Measurements from ENCODE around the gene GPC5.
"Not testable (repeated sequence)": the region's sequence is repeated elsewhere in the genome, so short reads cannot be mapped to it uniquely, and the experiment has no call there.

The GPC5 gene

DNA sequence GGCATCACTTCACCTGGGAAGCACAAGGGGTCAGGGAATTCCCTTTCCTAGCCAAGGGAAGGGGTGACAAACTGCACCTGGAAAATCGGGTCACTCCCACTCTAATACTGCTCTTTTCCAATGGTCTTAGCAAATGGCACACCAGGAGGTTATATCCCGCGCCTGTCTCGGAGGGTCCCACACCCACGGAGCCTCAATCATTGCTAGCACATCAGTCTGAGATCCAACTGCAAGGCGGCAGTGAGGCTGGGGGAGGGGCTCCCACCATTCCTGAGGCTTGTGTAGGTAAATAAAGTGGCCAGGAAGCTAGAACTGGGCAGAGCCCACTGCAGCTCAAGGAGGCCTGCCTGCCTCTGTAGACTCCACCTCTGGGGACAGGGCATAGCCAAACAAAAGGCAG is 1118.5 kb downstream of the GPC5 start:
- DNase-seq = not testable (repeated sequence)

DNA sequence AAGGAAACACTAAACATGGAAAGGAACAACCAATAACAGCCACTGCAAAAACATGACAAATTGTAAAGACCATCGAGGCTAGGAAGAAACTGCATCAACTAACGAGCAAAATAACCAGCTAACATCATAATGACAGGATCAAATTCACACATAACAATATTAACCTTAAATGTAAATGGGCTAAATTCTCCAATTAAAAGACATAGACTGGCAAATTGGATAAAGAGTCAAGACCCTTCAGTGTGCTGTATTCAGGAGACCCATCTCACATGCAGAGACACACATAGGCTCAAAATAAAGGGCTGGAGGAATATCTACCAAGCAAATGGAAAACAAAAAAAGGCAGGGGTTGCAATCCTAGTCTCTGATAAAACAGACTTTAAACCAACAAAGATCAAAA is 1120.2 kb downstream of the GPC5 start:
- not testable (repeated sequence) for DNase-seq

DNA sequence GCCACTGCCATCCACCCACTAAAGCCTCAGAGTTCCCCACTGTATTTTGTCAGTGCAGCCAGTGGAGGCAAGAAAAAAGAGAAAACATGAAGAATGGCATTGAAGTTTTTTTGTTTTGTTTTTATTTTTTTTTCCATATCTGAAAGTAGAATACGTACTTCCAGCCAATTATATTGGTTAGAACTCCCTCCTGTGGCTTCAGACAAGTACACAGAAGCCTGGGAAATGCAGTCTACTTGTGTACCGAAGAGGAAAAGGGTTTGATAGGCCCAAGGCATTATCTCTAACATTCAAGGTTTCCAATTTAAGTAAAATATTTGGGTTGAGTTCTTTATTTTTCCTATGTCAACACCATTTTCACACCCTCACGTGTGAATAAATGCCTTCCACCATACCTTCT is 1131.9 kb downstream of the GPC5 start:
- no peak for DNase-seq

DNA sequence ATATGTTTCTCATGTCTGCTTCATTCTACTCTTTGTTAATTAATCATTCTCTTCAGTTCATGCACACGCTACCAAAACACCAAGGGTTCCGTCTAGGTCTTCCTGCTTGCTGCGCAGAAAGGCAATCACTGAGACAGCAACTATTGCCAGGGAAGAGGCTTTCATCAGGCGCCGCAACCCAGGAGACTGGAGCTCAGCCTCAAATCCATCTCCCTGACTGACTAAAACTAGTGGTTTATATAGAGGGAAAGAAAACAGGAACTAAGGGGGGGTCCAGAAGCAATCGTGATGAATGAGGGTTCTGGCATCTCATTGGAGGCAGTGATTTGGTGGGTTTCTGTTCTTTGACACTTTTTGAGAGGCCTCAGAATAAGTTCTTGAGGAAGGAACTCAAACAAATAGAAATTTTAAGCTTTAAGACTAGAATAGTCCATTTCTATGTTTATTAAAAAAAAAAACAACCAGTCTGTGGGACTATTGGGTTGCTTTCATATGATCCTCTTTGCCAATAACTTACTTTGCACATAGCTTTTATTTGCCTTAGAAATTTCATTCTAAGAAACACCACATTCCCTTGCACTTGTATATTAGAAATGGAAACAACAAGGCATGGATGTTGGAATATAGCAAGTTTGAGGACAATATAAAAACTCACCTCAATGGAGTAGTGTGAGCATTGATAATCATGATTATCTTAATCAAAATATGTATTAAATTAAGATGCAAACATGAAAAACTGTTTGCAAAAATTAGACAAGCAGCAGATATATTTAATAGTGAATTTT is 1137.0 kb downstream of the GPC5 start:
- no peak for DNase-seq

DNA sequence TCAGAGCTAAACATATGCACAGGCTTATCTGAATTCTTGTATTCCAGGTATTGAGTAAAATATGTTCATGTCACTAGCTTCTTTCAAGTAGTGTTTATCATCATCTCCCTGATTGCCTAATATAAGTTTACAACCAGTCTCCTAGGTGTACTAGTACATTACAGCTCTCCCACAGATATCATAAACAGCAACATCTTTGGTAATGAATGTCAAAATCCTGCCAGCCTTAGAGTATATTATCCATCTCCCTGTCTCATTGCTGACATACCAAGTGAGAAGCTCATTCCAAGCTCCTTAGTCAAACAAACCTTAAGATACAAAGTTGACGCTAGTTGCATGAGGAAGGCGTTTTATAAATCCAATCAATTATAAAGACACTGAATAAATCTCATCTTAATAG is 1139.0 kb downstream of the GPC5 start:
- no peak for DNase-seq

DNA sequence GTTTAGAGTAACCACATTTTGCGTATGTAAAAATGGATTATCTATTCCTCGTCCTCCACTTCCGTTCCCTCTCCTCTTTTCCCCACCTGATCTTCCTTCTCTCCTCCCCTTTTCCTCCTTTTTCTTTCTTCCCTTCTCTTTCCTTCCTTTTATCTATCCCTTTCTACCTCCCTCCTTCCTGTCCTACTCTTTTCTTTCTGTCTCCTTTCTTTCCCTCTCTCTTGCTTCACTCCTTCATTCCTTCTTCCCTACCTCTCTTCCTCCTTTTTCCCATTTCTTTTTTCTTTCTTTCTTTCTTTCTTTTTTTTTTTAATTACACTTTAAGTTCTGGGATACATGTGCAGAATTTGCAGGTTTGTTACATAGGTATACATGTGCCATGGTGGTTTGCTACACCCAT is 1139.7 kb downstream of the GPC5 start:
- DNase-seq = no peak

DNA sequence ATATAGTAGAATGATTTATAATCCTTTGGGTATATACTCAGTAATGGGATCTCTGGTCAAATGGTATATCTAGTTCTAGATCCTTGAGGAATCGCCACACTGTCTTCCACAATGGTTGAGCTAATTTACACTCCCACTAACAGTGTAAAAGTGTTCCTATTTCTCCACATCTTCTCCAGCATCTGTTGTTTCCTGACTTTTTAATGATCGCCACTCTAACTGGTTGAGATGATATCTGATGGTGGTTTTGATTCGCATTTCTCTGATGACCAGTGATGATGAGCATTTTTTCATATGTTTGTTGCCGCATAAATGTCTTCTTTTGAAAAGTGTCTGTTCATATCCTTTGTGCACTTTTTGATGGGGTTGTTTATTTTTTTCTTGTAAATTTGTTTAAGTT is 1140.7 kb downstream of the GPC5 start:
- DNase-seq = not testable (repeated sequence)

DNA sequence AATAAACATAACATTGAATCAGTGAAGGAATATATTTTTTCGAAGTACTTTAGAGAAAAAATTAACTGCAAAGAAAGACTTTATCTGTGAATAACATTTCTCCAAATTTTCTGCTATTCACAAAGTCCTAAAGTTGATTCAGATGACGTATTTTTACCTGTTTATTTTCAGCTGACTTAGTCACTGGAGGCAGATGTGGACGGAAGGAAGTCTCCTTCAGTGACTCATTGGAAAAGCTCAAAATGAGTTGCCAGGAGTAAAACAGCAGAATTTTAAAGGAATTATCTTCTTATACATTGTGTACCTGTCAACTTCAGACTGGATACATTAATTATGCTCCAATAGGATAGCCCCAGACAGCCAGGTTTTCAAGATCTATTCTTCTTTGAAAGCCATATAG is 1148.8 kb downstream of the GPC5 start:
- no peak for DNase-seq

DNA sequence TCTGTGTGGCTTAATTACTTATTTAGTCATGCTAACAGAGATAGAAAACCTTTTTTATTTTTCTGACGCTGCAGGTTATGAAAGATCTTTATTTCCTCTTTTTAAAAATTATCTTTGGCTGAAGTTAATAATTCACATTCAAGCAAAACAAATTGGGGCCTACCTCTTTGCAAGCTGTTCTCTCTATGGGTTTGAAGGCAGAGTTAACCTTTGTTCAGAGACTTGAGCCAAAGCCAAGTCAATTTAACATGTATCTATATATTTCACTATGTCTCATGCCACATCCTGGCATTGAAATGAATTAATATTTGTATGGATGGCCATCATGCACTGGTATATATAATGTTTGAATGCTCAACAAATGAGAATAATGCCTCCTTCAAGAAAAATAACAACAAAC is 1150.9 kb downstream of the GPC5 start:
- no peak for DNase-seq

DNA sequence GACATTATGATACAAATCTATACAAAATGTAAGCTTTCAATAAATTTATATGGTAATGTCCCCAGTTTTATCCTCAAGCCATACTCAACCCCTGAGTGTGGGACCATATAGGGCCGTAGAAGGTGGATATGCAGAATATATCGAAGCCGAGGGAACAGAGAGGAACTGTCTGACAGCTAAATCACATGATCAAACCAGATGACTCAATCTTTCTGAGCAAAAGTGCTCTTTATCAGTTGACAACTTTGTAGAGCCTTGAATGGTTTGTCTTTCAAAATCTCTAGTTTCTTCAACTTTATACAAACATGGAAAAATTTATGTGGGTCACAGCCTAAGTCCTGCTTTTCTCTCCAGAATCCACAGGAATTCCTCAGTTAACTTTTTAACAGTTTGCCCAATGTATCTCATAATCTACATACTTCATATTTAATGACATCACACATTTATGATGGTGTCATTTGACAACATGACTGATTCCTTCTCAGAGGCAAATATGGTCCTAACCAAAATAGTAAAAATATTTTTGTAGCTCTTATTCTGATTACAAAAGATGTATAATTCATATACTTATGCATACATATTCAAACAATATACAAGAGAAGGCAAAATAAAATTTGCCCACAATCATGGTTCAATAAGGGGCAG is 1155.2 kb downstream of the GPC5 start:
- no peak for DNase-seq

DNA sequence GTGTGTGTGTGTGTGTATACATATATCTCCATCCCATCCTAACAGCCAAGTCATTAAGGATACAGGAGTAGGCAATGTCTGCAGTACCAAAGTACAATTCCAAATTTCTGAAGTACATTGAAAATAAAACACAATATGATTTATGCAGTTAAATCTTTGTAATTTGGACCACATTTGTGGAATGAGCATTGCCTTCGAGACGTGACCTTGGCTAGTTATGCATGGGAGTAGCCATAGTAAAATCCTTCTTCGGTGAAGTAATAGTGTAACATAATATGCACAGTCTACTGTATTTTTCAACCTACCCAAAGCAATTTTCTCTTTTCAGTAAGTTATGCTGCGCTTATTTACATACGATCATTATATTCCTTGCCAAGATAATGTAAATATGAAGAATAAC is 1162.5 kb downstream of the GPC5 start:
- no peak for DNase-seq

DNA sequence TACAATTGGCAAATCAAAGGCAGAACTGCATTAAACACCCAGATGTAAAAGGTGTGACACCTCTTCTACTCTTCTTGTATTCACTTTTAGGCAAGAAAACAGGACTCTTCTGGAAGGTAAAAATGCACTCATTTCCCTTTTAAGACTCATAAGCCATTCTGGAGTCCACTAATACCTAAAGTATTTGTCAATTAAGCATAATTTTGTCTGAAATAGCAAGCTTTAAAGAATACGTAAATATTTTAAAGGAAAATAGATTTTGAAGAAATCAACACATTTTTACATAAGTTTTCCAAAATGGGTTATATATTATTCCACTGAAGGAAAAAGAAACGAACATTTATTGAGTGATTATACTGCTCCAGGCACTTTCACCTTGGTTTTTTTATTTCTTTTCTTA is 1166.5 kb downstream of the GPC5 start:
- DNase-seq = no peak

DNA sequence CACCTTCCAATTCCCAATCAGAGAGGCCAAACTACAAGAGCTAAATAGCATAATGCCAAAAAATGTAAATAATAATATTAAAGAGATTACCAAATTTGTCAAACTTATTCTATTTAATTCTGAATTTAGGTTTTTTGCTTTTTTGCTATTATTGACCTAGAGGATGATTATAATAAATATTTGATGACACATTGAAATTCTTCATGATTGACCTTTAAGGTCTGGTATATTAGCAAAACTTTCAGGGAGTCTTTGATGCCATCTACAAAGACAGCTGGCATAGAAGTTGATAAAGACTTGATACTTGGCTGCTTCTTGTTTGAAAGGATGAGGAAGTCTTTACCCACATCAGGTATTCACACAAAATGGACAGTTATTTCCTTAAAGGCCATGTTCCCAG is 1168.3 kb downstream of the GPC5 start:
- no peak for DNase-seq

DNA sequence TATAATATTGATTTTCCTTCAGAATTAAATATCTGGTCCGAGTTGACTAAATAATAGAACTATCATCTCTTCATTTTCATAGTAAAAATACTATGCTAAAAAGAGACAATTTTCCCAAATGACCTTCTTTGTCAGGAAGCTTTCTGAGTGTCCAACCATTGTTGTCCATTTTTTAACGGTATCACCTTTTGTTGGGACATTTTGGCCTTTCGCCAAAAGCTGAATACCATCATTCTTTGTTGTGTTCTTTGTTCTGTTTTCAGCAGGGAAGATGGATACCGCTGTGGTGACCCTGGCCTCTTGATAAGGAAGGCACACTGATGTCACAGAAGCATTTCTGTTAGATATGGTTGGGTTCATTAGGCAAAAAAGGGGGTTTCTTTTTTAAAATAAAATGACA is 1173.8 kb downstream of the GPC5 start:
- DNase-seq = no peak

DNA sequence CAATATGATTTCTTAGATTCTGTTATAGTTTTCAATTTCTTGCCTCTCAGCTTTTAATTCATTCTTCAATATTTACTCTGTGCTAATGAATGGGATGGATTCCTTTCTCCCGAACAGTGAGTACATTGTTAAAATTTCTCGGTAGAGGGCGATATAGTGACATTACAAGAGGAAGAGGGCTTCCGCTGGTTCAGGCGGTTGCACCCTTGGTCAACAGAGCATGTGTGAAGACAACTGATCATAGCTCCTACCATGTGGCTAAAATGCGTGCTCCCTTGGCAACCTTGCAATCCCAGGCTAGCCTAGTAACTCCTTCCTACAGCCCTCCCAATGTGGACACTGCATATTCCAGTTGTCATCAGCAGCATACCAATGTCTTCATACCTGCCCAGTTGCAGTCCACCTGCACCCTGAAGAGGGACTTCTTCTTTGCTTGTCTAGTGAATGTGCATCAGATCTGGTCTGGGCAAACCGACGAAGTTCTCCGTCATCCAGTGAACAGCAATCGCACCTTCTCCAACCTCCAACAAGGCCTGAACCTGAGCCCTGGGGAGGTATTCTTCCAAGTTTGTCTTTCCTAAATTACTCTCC is 1175.1 kb downstream of the GPC5 start:
- no peak for DNase-seq

DNA sequence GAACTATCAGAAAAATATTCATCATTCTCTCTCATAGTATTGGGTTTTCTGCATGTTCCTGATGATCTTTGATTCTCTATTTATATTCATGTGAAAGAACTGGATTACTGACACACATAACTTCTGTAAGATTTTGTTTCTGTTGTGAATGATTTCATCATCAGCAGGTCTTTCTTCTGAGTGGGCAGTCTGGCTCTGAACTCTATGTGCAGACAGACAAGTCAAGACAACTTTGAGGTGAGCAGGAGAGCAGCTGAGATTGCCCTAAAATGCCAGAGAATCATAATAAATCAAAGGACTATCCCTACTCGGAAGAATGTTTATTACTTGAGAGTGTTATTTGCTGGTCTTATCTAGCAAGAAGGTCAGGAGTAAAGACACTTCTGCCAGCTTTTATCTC is 1176.1 kb downstream of the GPC5 start:
- no peak for DNase-seq

DNA sequence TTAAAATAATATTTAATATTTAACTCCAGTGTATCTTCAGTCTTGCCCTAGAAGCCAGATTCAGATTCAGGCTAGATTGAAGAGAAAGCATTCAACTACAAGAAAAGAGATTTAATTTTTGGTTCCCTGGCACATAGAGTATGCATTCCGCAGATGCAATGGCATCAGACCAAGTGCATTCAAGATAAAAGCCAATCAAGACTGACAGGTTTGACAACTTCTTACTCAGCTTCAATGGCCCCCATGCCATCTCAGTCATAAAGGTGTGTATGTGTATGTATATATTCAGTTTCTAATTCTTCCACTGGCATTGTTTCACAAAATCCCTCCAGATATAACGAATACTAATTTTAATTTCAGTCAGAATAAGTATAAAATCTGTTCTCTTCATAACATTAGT is 1177.4 kb downstream of the GPC5 start:
- no peak for DNase-seq

DNA sequence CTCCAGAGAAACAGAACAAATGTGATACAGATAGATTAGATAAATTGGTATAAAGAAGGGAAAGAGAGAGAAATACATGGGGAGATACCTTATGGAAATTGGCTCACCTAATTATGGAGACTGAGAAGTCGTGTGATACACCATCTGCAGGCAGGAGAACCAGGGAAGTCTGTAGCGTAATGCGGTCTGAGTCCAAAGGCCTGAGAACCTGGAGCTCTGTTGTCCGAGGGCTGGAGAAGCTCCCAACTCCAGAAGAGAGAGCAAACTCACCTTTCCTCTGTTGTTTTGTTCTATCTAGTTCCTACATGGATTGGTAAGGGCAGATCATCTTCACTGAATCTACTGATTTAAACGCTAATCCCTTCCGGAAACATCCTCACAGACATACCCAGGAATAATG is 1179.9 kb downstream of the GPC5 start:
- DNase-seq = no peak

DNA sequence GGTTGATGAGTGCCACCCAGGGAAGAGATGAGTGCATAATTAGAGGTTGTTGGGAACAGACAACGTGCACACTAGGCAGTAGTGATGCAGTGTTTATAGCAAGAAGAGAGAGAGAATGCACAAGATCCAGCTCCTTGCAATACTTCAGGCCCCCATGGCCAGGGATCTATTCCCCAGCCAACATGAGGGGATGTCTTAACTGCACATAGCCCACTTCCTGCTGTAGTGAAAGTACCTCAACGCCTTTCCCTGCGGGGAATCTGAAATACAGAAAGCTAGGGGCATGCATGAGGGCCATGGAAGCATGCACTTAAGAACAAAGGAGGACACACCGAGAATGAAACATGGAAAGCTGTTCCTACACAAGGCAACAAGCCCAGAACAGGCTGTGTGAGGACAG is 1191.5 kb downstream of the GPC5 start:
- no peak for DNase-seq

DNA sequence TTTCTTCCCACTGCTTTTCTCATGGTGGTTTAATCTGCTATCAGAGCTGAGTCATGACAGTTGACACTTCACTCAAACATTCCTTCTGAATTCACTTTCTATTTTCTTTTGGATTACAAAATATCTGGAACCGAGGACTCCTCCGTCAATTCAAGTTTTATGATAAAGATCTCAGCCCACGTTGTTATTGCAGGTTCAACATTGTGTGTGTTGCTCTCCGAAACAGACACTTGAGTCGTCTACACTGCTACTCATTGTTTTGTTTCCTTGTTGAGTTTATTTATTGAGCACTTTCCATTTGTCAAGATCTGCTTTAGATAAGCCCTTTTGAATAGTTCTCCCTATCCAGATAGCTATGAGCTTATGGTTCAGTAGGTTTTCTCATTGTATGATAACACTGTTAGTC is 1192.1 kb downstream of the GPC5 start:
- DNase-seq = no peak

DNA sequence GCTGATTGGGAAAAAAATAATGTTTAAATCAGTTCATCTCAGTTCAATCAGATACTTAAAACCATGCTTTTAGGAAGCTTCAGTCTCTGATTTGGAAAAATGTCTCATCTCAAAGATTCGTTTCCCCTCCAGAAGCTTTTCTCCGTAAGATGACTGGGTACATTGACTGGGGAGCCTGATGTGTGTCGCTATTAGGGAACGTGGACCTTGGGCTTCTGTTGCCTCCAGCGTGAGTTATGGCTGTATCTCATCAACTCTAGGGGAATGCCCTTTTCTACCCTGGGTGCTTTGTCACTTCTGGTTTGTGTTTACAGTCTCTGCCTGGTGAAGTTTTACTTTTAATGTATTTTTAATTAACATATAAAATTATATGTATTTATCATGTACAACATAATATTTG is 1192.7 kb downstream of the GPC5 start:
- no peak for DNase-seq

DNA sequence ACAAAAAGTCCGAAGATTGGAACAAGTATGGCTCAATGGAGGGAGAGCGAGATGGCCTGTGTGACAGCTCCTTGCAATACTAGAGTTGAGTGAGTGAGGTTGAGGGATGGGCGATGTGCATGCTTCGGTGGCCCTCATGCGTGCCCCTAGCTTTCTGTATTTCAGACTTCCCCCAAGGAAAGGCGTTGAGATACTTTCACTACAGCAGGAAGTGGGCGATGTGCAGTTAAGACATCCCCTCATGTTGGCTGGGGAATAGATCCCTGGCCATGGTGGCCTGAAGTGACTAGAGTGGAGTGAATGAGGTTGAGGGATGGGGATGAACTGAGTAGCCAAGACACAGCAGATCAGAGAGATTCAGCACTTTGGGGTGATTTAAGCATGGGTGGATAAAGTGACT is 1194.3 kb downstream of the GPC5 start:
- no peak for DNase-seq

DNA sequence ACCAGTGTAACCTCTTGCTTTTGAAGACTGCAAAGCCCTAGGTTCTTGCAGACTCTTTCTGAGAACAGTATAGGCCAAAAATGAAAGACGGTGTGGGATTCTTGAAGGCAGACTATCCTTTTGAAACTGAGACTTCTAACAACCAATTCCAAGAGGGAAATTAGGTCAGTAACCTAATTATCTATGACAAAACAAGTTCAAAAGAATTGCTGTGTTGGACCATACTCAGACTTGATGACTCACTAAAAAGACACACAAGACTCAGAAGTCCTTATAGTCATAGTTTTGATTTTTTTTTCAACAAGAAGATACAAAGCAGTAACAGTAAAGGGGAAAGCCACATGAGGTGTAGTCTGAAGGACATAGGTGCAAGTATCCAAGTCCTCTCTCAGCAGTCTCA is 1204.1 kb downstream of the GPC5 start:
- no peak for DNase-seq

DNA sequence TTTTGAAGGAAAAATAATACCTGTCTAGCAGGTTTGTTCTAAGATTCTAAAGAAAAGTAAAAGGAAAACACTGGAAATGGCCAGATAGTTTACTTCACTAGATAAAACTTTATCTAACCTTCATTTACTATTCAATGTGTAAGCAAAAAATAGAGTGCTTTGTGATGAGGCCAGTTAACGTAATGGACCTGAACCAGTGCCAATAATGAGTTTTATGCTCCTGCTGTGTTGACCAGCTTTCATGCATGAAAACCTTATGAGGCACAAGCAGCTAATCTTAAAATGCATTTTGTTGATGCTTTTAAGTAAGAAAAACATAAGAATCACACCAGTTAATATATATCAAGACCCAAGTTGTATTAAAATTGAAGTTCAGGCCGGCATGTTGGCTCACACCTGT is 1211.0 kb downstream of the GPC5 start:
- no peak for DNase-seq

DNA sequence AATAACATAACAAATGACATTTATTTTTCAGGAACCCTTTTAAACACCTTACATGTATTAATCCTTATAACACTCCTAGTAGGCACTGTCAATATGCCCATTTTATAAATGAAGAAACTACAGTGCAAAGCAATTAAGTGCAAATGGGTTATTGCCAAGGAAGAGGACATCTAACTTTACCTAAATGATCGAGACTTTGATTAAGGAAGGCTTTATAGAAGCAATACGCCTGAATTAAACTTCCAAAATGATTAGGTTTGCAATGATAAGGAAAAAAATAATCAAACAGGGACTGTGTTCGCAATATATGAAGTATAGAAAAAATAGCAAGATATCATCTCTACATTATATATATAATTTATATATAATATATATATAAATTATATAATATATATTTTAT is 1214.5 kb downstream of the GPC5 start:
- no peak for DNase-seq
